Measurements from ENCODE around the gene PRKAR2A.

PRKAR2A gene

DNA sequence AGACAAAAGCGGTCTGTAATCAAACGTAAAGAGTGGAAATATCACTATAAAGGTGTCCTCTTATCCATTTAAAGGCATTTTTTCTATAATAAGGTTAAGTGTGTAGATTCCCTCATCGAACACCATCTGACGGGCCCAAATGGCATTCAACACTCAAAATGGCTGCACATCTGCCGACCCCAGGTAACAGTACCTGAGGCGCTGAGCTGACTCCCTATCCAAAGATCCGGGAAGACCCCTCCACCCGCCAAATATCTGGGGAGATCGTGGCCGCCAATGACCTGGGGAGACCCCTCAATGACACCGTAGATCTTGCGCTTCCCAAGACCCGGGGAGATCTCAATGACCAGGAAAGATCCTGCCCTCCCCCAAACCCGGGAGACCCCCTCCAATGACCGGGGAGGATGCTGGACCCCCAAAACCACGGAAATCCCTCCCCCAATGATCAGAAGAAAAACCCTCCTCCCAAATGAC, 131.1 kb downstream of the PRKAR2A start:
- TF ChIP-seq, protein P1, sequence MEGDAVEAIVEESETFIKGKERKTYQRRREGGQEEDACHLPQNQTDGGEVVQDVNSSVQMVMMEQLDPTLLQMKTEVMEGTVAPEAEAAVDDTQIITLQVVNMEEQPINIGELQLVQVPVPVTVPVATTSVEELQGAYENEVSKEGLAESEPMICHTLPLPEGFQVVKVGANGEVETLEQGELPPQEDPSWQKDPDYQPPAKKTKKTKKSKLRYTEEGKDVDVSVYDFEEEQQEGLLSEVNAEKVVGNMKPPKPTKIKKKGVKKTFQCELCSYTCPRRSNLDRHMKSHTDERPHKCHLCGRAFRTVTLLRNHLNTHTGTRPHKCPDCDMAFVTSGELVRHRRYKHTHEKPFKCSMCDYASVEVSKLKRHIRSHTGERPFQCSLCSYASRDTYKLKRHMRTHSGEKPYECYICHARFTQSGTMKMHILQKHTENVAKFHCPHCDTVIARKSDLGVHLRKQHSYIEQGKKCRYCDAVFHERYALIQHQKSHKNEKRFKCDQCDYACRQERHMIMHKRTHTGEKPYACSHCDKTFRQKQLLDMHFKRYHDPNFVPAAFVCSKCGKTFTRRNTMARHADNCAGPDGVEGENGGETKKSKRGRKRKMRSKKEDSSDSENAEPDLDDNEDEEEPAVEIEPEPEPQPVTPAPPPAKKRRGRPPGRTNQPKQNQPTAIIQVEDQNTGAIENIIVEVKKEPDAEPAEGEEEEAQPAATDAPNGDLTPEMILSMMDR (IDR thresholded peaks at IDR 0.05; ENCODE audit: extremely low read depth, insufficient read depth, missing control alignments): no peak
- DNase-seq (ENCODE audit: low spot score): no peak
- in situ Hi-C loops (cut with MboI; ENCODE audit: low pct_unique_long_range_greater_than_20kb, low sequenced_read_pairs, unreplicated experiment): no loop called here

GRCh38 chr3:48715174-48715800, 132.4 kb downstream of the PRKAR2A start:
- TF ChIP-seq, protein P1 (IDR thresholded peaks at IDR 0.05; ENCODE audit: extremely low read depth, insufficient read depth, missing control alignments): no peak
- DNase-seq (ENCODE audit: low spot score): no peak
- in situ Hi-C loops (cut with MboI; ENCODE audit: low pct_unique_long_range_greater_than_20kb, low sequenced_read_pairs, unreplicated experiment): no loop called here

GRCh38 chr3:48711727-48712126, 135.9 kb downstream of the PRKAR2A start:
- TF ChIP-seq, protein P1 (IDR thresholded peaks at IDR 0.05; ENCODE audit: extremely low read depth, insufficient read depth, missing control alignments): no peak
- DNase-seq (ENCODE audit: low spot score): no peak

DNA sequence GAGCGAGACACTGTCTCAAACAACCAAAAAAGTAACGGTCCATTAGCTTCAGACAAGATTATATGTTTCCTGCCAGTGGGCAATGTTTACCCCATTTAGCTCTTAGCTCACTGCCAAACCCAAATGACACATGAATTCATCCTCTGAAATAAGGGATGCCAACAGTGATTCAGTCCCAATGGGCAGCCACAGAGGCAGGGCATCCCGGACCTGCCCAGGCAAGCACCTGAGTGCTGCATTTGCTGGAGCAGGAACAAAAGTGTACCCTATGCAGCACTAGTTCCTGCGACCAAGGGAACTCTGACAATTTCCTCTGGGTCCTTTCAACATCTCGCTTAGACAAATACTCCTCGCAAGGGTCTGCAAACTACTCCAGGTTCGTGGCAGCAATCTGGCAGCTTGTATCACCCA, 138.6 kb downstream of the PRKAR2A start:
- TF ChIP-seq, protein P1 (IDR thresholded peaks at IDR 0.05; ENCODE audit: extremely low read depth, insufficient read depth, missing control alignments): no peak
- in situ Hi-C loops (cut with MboI; ENCODE audit: low pct_unique_long_range_greater_than_20kb, low sequenced_read_pairs, unreplicated experiment): no loop called here
- no peak for DNase-seq (ENCODE audit: low spot score)

More at GRCh38 chr3:48711727-48712126, 135.9 kb downstream of the PRKAR2A start:
- in situ Hi-C loops (cut with MboI; ENCODE audit: low pct_unique_long_range_greater_than_20kb, low sequenced_read_pairs, unreplicated experiment): no loop called here

GRCh38 chr3:48708481-48708889, 139.2 kb downstream of the PRKAR2A start:
- DNase-seq (ENCODE audit: low spot score): no peak
- TF ChIP-seq, protein P1 (IDR thresholded peaks at IDR 0.05; ENCODE audit: extremely low read depth, insufficient read depth, missing control alignments): no peak
- in situ Hi-C loops (cut with MboI; ENCODE audit: low pct_unique_long_range_greater_than_20kb, low sequenced_read_pairs, unreplicated experiment): no loop called here

DNA sequence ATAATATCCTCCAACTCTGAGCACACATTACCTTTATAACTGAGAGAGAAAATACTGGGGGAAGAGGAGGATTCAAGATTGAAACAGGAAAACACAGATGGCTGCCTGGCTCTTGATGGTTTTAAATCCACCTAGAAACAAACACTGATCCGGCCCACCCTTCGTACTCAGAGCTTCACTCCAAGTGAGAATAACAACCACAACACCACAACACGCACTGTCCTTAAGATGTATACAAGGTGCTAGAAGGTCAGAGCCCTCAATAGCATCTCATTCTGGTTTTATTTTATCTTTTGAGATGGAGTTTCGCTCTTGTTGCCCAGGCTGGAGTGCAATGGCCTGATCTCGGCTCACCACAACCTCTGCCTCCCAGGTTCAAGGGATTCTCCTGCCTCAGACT, 140.5 kb downstream of the PRKAR2A start:
- no peak for DNase-seq (ENCODE audit: low spot score)
- in situ Hi-C loops (cut with MboI; ENCODE audit: low pct_unique_long_range_greater_than_20kb, low sequenced_read_pairs, unreplicated experiment): no loop called here

More for the DNA sequence above, 140.5 kb downstream of the PRKAR2A start:
- TF ChIP-seq, protein P1 (IDR thresholded peaks at IDR 0.05; ENCODE audit: extremely low read depth, insufficient read depth, missing control alignments): no peak
